Measurements from ENCODE around the gene SLC22A15.
"Not testable (repeated sequence)": the region's sequence is repeated elsewhere in the genome, so short reads cannot be mapped to it uniquely, and the experiment has no call there.

The SLC22A15 gene

DNA sequence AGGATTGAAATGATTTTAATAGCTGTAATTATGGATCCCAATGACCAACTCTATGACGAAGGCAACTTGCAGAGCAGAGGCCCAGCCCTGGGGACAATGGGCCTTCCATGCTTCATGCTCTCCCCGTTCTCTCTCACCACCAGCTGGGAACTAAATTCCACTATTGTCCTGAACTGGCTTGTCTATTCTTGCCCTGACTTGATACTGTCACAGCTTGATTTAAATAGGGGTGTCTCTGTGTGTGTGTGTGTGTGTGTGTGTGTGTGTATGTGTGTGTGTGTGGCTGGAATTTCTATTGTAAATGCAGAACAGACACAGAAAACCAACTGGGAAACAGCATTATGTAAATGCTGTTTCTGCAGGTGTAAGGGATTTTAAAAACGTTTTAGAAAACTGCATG, 57.0 kb downstream of the SLC22A15 start:
- no peak for DNase-seq
- ATAC-seq, result no peak

DNA sequence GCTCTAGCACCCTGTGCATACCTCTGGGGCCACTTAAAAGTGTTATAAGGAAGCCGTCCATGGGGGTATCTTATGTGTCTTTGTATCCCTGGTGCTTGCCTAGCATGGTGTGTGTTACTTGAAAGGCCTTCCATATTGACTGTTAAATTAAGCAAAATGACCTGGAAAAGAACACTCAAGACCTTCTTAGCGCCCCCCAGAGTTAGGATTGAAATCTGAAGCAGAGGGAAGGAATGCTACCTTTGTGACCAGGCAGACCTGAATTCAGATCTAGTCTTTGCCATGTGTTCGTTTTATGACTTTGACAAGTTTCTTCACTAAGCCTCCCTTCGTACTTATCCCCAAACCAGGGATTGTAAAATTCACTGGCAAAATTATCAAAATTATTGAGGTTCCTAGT, 59.9 kb downstream of the SLC22A15 start:
- DNase-seq (no peak), ATAC-seq (no peak)

DNA sequence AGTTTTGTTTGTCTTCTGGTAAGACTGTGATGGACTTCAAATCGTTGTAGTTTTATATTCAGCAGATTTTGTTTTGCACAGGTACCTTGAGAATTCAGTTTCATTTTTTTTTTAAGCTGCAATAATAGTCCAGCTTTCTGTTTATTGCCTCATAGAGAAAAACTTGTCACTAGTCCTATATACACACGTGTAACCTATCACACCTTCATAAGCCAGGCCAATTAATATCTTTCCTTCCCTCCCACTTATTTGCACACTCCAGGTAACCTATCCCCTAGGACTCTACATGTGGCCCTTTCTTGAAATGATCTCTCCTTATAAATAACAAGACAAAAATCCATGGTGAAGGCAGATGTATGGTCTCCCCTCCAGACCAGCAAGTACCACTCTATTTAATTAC, 62.4 kb downstream of the SLC22A15 start:
- DNase-seq (no peak), ATAC-seq (no peak)

DNA sequence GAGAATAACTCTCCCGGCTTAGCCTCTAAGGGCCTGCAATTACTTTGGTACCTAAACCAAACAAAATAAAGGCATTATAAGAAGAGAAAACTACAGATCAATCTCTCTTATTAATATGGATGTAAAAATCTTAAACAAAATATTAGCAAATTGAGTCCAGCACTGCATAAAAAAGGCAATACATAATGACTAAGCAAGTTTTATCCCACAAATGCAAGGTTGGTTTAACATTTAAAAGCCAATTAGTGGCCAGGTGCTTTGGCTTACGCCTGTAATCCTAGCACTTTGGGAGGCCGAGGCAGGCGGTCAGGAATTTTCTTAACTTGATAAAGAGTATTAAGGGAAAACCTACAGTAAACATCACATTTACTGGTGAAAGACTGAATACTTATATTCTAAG, 67.8 kb downstream of the SLC22A15 start:
- ATAC-seq, result no peak
- DNase-seq, result no peak

DNA sequence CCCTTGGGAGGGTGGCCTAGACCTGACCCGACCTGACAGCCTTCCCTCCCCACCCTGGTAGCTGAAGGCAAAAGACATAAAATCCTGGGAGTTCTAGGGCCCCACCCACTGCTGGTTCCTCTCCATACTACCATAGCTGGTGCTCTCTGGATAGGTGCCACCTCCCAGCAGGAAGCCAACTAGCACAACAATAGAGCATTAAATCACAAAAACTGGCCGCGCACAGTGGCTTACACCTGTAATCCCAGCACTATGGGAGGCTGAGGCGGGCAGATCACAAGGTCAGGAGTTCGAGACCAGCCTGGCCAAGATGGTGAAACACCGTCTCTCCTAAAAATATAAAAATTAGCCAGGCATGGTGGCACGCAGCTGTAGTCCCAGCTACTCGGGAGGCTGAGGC, 70.6 kb downstream of the SLC22A15 start:
- DNase-seq, ATAC-seq: not testable (repeated sequence)

DNA sequence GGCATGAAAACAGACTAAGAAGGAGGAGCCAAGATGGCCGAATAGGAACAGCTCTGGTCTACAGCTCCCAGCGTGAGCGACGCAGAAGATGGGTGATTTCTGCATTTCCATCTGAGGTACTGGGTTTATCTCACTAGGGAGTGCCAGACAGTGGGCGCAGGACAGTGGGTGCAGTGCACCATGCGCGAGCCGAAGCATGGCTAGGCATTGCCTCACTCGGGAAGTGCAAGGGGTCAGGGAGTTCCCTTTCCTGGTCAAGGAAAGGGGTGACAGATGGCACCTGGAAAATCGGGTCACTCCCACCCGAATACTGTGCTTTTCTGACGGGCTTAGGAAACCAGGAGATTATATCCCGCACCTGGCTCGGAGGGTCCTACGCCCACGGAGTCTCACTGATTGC, 75.6 kb downstream of the SLC22A15 start:
- not testable (repeated sequence) for ATAC-seq, DNase-seq

DNA sequence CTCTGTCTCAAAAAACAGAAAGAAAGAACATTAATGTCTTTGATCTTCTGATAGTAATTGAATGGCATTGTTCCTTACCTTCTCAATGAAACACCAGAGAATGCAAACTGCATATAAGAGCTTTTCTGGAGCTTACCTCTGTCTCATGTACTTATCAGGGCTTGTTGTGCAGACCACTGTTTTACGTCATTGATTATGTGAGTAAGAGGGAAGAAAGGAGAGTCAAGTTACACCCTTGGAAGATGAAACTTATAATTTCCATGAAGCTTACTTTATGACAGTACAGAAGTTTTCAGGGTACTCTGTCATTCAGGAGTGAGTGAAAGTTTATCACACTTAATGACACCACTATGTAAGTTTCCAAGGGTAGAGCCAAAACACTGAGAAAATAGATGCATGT, 85.9 kb downstream of the SLC22A15 start:
- no peak for ATAC-seq
- no peak for DNase-seq

DNA sequence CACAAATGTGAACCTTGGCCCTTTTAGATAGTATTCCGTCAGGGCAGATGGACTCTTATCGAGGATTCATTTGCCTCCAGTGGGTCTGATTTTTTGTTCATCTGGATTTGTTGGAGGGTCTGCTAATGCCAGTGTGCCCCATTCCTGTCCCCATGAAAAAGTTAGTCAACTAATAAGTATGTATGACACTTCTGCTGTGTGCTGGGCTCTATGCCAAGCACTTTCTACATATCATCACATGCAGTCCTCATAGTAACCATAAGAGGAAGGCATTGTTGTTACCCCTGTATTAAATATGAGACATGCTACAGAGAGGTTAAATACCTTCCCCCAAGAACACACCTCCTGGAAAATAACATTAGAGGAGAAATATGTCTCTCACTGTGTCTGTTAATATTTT, 88.3 kb downstream of the SLC22A15 start:
- DNase-seq, result no peak
- no peak for ATAC-seq

DNA sequence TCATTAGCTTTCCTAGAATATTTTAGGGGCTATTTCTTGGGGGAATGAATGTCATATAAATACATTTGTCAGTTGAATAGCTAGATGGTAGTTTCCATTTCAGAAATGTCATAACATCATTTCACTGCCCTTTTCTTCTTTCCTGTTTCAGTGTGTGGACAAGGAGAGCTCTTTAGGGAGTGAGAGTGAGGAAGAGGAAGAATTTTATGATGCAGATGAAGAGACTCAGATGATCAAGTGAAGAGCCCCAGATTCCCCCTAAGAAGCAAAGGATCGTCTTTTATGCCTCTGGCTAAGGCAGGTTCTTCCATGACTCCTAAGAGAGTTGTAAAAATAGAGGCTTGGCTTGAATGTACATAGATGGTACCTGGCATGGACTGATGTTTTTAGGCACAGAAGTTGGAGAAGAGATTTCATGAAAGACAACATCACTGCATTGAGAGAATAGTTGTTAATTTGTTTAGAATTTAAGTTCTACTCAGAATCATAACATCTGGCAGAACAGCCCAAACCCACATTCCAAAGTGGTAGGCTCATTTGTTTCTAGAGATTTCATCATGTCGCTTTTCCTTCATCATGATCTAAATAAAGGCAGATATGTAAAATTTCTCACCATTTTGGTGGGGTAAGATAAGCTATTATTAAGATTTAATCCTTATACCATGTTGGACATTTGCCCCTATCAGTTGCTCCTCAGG, 90.7 kb downstream of the SLC22A15 start:
- DNase-seq (no peak), ATAC-seq (no peak)

DNA sequence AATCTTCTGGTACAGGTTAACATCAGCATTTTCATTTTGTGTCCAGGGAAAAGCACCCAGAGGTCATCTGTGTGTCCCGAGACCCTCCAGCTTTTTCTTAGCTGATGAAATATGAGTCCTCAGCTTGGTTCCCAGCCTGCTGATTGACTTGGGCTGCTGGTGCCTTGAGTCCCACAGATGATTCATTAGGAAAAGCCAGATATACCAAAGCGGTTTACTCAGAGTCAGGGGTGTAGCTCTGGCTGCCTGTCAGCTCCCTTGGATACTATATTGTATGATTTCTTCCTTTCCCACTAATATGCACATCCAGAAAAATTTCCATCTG, 91.2 kb downstream of the SLC22A15 start:
- DNase-seq (no peak), ATAC-seq (no peak)

DNA sequence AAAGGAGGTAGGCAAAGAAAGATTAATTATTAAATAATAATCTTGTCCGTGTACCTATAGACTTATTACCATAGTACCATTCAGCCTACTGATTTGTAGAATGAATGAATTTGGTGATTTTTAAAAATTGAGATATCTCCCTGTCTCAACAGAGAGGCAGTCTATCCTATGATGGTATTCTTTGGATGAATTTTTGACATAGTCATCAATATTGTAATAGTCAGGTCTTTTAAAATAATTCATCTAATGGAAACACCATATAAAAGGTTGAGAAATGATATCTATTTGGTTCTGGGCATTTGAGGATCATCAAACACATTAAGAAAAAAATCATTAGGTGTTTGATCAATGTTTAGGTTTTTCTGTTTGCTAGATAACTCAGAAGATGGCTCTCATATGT, 99.3 kb downstream of the SLC22A15 start:
- DNase-seq, result no peak
- no peak for ATAC-seq

DNA sequence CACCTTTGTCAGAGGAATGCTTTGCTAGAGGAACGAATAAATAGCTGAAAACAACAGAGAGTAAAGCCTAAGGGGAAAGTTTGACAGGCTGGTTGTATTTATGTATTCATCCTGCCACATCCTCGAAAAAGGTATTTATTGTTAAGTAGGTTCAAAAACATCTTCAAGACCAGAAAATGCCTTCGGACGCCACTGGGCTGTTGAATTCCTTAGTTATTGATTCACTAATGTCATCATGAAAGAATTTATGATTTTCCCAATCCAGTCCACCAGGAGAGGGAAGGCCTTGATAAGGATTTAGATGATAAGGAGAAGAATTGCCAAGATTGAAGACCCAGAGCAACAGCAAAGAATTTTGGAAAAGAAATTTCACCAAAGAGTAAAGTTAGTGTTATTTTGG, 99.7 kb downstream of the SLC22A15 start:
- DNase-seq (no peak), ATAC-seq (no peak)

DNA sequence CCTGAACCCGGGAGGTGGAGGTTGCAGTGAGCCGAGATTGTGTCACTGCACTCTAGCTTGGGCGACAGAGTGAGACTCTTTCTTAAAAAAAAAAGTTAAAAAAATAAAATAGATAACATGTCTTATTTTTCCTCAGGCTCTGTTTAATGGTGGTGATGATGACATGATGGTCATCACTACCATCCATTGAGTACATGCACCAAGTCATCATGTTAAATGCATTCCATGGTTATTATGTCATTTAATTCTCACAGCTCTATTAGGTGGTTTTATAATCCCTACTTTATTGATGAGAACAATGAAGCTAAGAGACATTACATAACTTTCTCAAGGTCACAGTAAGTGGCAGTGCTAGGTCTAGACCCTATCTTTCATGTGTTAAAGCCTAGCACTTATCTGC, 100.5 kb downstream of the SLC22A15 start:
- DNase-seq (no peak), ATAC-seq (no peak)

DNA sequence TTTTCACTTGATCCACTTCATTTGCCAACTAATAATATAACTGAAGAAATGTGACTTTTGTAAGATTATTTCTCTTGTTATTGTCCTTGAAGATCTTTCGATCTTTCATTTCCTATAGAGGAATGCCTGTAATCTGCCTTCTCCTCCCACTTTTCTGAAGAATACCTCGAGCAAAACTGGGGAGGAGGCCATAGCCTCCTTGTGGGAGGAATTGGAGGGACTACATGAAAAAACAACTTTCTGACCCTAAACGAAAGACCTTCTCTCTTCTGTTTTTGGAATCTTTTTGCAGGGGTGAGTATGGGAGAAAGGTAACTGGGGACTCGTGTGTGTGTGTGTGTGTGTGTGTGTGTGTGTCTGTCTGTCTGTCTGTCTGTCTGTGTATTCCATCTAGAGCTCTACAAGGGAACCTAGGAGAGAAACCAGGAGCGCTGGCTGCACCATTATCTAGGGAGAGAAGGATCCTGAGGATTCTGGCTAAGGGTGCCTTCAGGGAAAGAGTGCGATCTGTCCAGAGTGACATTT, 102.4 kb downstream of the SLC22A15 start:
- ATAC-seq (no peak), DNase-seq (no peak)

DNA sequence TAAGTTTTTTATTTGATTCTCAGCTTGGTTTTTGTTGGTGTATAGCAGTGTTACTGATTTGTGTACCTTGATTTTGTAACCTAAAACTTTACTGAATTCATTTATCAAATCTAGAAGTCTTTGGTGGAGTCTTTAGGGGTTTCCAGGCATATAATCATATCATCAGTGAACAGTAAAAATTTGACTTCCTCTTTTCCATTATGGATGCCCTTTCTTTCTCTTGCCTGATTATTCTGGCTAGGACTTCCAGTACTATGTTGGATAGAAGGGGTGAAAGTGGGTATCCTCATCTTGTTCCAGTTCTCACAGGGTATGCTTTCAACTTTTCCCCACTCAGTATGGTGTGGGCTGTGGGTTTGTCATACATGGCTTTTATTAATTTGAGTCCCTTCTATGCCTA, 111.3 kb downstream of the SLC22A15 start:
- DNase-seq, result no peak
- ATAC-seq, result no peak

DNA sequence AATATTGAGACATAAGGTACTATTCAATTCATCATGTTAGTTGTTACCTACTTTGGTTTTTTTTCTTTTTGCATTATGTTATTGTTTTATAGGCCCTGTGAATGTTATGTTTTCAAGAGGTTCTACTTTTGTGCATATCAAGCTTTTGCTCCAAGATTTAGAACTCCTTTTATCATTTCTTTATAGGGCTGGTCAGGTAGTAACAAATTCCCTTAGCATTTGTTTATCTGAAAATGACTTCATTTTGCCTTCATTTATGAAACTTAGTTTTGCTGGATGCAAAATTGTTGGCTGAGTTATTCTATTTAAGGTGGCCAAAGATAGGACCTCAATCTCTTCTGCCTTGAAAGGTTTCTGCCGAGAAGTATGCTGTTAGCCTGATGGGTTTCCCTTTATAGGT, 113.6 kb downstream of the SLC22A15 start:
- ATAC-seq, result no peak
- DNase-seq, result no peak

DNA sequence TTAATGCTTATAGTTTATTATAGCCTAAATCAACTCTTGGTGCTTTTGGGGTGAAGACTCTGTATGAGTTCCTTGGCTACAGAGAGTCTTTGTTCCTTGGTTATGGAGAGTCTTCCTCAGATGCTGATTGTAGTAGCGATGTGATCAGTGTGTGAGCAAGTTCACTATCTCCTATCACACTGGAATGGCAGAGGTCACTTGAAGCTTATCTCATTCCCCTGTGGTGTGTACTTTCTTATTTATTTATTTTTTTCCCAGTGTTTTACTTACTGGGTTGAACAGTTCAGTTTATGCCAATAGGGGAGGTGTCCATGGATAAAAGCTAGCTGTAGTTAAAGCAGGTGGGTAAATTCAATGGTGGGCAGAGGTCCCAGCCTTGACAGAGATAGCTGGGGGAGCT, 114.8 kb downstream of the SLC22A15 start:
- DNase-seq, result no peak
- ATAC-seq, result no peak

DNA sequence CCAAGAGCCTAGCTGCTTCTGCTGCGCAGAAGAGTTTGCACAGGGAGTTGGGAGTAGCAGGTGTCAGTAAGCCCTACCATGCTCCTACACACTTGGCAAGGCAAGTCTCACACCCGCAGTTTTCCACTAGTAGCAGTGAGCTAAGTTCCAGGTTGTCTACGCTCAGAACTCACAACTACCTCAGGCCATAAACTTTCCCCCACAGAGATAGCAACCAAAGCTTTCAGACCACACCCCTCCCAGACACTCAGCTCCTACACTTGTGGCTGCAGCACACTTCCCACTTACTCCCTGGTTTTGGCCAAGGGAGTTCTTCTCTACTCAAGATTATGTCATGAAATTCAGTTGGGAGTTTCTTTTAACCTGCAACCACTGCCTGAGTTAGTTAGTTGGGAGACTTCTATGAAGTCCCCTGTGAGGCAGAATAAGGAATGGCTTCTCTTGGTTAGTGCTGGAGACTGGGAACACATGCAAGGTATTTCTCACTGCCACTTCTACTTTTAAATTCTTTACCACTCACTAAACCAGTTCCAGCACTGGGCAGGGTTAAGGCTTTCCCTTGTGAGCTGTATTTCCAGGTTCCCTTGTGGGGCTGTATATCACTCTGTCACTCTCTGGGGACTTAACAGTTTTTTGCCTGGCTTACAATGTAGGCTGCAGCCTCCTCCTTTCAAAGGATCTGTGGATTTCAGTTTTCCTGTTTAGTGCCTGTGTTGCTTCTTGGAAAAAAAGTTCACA, 116.6 kb downstream of the SLC22A15 start:
- DNase-seq, result no peak
- no peak for ATAC-seq

DNA sequence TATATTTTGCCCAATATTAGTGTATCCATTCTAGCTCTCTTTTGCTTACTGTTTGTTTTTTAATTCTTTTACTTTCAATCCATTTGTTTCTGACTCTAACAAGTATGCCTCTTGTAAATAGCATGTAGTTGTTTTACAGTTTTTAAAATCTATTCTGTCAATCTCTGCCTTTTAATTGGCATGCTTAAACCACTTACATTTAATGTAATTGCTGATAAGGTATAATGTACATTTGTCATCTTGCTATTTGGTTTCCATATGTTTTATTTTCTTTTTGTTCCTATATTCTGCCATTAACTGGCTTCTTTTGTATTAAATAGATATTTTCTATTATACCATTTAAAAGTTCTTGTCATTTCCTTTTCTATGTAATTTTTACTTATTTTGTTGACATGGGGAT, 118.7 kb downstream of the SLC22A15 start:
- no peak for ATAC-seq
- DNase-seq, result no peak

DNA sequence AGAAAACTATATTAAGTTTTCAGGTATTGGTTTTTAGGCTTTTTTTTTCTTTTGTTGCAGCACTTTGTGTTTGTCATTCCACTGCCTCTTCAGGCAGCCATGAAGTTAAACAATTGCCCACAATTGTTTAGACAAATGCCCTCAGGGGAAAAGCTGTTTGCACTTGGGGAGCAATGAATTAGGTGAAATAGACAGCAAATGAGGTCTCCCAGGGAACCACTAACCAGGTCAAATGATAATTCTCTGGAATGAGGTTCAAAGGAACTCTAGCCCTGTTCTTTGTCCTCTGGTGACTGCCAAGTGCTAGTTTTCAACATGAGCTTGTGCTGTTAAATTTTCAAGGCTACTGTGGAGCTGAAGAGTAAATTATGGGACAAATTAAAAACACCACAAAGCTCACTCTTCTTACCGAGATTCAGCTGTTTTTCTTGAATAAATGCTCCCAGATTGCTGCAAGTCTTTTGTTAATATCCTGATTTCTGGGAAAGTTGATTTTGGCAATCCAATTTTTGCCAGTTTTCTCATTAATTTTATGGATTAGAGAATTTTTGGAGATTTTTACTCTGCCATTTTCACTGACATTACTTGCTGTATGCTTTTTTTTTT, 119.8 kb downstream of the SLC22A15 start:
- no peak for ATAC-seq
- DNase-seq, result no peak

DNA sequence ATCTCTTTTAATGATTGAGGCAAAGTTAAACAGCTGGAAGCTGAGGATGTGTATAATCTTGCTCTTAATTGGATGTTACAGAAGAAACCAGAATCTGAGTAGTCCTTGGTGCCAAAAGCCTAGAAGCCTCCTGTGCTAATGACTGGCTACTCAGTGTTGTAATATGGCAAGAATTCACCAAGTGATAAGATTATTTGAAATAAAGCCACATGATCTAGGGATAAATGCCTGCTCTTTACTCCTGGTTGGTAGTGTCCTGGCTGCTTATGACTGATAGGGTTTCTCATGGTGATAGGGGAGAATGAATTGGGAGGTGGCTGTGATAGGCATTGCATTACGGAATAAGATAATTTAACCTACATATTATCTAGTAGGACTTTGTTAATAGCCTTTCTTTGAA, 121.3 kb downstream of the SLC22A15 start:
- DNase-seq, result no peak

DNA sequence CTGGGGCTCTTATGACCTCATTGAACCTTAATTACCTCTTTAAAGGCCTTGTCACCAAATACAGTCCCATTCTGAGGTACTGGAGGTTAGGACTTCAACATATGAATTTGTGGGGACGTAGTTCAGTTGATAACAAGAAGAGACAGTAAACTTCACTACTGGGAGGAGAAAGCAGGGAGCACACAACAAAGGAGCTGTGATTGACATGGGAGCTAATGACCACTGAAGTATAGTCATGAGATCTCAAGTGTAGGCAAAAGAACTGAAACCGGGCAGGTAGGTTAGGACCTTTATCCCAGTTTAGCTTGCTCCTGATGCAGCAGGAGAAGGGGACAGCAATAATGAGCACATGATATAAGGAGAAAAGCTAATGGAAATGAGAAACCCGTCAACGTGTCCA, 123.1 kb downstream of the SLC22A15 start:
- ATAC-seq, result no peak
- no peak for DNase-seq

More for the DNA sequence above, 121.3 kb downstream of the SLC22A15 start:
- no peak for ATAC-seq

DNA sequence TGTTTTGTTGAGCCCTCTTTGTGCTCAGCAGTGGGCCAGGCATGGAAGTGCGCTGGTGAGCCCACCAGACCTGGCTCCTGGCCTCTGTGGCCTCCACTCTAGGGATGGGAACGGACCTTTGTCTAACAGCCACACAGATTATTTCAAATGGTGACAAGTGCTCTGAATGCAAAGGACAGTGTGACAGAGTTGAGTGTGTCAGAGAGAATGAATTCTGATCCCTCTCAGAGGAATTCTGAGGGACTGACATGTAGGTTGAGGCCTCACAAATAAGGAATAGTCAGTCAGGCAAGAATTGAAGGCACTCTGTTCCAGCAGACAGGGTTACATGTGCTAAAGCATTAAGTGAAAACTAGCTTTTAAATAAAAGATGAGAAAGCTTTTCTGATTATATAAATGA, 123.6 kb downstream of the SLC22A15 start:
- no peak for ATAC-seq
- no peak for DNase-seq

DNA sequence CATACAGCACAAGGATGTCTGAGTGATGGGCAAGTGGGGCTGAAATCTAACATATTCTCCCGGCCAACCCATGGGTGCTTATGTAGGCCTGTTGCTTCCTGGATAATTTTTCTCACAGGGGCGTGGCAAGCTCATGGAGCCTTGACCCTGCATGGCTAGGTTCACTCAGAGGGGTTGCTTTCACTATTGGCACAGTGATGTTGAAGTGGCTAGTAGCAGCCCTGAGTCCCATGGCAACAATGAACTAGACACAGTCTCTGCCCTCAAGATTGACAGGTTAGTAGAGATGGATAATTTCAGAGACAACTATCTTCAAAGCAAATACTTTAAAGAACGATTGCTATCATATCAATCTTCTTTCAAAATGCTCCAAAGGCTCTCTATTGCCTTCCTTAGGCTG, 128.4 kb downstream of the SLC22A15 start:
- DNase-seq (no peak), ATAC-seq (no peak)
